LNCaP clone FGC (cell line): Measurements from ENCODE around the gene STYXL2.

ENCODE experiments used
- DNase-seq: peaks from one replicate; pipeline ENCODE4 v3.0.0-alpha.2; 2011; ENCODE audit warnings: low read depth
- H3K4me3 ChIP-seq: 2 replicates; pipeline ENCODE4 v1.5.1; 2011; ENCODE audit warnings: mild to moderate bottlenecking, low read depth, low read length, control low read depth
- TF ChIP-seq, protein P1 (sequence below): IDR thresholded peaks from 2 replicates; pipeline ENCODE4 v1.5.1; 2012; ENCODE audit warnings: mild to moderate bottlenecking; ENCODE audit not compliant: control insufficient read depth, insufficient read depth; ENCODE audit errors: extremely low read depth

The STYXL2 gene

DNA sequence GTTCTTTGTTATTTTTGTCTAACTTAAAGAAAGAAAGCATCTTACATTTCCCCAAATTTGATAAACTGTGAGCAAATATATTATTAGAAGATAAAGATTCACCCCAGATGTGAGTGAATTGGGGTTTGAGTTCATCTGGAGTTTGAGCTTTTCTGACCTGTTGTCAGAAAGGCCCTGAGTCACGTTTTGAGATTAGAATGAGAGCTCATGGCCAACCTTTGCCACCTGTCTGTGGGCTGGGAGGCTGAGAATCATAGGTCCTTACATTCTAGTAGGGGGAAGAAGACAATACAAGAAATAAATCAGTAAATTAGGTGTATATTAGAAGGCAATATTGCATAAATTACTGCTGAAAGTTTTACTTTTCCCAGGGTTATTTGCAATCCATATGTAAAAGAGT is 22.3 kb downstream of the STYXL2 start:
- no peak for DNase-seq
- TF ChIP-seq, protein P1, sequence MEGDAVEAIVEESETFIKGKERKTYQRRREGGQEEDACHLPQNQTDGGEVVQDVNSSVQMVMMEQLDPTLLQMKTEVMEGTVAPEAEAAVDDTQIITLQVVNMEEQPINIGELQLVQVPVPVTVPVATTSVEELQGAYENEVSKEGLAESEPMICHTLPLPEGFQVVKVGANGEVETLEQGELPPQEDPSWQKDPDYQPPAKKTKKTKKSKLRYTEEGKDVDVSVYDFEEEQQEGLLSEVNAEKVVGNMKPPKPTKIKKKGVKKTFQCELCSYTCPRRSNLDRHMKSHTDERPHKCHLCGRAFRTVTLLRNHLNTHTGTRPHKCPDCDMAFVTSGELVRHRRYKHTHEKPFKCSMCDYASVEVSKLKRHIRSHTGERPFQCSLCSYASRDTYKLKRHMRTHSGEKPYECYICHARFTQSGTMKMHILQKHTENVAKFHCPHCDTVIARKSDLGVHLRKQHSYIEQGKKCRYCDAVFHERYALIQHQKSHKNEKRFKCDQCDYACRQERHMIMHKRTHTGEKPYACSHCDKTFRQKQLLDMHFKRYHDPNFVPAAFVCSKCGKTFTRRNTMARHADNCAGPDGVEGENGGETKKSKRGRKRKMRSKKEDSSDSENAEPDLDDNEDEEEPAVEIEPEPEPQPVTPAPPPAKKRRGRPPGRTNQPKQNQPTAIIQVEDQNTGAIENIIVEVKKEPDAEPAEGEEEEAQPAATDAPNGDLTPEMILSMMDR: no peak
- H3K4me3 ChIP-seq: no peak overlapping the region

DNA sequence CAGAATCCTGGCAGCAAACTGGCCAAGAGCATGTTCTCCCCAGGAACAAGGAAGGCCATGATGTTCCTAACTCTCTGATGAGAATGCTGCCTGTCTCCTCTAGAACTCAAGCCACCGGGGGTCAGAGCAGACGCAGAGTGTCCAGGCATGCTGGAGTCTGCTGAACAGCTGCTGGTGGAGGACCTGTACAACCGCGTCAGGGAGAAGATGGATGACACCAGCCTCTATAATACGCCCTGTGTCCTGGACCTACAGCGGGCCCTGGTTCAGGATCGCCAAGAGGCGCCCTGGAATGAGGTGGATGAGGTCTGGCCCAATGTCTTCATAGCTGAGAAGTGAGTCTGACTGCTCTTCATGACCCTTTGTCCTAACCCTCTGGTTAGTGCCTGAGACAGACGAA is 23.4 kb downstream of the STYXL2 start:
- no peak for DNase-seq
- no peak overlapping the region for H3K4me3 ChIP-seq
- TF ChIP-seq, protein P1: no peak

DNA sequence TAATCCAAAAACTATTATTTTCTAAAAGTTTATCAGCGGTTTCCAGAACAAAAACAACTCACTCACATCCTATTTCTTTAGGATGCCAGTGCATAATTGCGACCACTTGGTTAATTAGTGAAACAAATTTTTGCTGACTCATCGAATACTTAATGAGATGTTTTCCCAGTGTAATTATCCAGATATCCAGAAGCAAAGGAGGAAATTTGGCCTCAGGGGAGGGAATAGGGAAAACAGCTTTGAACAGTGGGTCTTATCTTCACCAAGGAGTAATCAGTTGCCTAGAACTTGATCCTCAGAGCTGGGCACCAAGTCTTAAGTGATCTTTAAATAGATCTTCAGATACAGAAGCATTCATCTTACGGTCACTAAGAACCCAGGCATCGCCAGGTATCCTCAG is 24.3 kb downstream of the STYXL2 start:
- TF ChIP-seq, protein P1: no peak
- no peak overlapping the region for H3K4me3 ChIP-seq
- DNase-seq: no peak

DNA sequence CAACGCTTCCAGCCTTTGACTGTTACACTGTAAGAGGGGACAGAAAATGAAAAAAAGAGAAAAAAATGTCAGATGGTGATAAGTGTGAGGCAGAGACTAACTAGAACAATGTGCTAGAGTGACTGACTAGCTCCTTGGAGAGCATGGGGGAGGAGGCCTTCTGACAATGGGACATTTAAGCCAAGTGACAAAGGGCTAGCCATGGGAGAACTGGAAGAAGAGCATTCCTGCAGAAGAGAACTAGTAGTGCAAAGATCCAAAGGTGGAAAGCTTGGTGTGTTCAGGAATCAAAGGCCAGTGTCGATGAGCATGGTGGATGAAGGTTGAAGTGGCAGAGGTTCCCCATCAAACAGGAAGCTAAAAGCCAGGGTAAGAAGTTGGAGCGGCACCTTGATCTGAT is 25.8 kb downstream of the STYXL2 start:
- DNase-seq: no peak
- H3K4me3 ChIP-seq: no peak overlapping the region
- TF ChIP-seq, protein P1: no peak

DNA sequence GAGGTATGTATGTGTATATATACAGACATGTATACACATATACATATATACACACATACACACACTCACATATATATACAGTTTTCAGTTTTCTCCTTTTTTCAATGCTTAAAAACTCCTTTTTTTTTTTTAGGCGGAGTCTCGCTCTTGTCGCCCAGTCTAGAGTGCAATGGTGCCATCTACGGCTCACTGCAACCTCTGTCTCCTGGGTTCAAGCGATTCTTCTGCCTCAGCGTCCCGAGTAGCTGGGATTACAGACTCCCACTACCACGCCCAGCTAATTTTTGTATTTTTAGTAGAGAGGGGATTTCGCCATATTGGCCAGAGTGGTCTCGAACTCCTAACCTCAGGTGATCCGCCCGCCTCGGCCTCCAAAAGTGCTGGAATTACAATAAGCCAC is 27.0 kb downstream of the STYXL2 start:
- no peak overlapping the region for H3K4me3 ChIP-seq
- TF ChIP-seq, protein P1: no peak

DNA sequence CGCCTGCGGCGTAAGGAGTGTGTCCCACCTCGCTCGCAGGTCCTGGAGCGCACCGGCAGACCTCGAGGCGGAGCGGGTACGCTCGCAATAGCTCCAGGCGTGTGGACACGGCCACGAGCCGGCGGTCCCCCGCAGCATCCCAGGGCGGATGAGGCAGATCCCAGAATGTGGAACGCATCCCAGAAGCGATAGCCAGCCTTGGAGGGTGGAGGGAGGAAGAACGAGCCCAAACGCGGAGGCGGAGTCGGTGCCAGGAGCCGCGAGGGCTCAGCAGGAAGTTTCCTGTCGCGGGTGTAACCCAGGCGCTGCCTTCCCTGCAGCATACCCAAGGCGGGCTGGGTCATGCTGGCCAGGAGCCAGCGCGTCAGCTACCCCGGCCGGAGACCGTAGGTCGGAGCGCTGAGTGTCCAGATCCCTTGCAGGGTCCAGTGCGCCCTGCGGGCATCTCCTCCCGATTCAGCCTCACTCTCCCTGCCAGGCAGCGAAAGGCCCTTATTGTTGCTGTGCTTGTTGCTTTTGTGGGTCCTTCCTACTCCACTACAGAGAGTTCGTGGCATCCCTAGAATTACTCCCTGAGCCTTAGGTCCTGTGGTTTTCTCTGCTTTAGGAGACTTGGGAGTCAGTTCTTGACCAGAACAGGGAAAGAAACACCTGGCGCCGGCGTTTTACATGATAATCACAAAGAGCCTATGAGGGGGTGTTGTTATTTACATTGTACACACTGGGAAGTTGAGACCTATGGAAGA is 27.7 kb downstream of the STYXL2 start:
- no peak for DNase-seq
- no peak overlapping the region for H3K4me3 ChIP-seq
- TF ChIP-seq, protein P1: no peak

More for the DNA sequence above, 27.0 kb downstream of the STYXL2 start:
- DNase-seq: no peak

DNA sequence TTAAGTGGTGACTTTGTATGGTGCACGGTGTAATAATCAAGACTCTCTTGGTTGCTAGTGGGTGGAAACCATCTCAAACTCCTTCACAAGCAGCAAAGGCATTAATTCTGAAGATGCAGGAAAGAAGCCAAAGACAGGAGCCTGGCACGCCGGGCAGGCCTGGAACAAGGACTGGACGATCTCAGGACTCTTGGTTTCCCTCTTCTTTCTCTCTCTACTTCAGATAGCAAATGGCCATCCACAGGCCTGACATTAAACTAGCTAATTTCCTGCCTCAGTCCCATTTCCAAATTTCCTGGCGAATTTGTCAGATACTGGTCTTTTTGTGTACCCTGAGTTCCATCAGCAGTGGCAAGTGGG is 28.2 kb downstream of the STYXL2 start:
- no peak overlapping the region for H3K4me3 ChIP-seq
- DNase-seq: no peak
- TF ChIP-seq, protein P1: no peak
